DLD1 (cell line): Measurements from ENCODE around the gene TJAP1.
"Not testable (repeated sequence)": the region's sequence is repeated elsewhere in the genome, so short reads cannot be mapped to it uniquely, and the experiment has no call there.

Source experiments
- in situ Hi-C: cut with HindIII; loops from 2 replicates; pipeline ENCODE4 v1.10.0; 2017; ENCODE audit warnings: low sequenced_read_pairs

TJAP1 gene

DNA sequence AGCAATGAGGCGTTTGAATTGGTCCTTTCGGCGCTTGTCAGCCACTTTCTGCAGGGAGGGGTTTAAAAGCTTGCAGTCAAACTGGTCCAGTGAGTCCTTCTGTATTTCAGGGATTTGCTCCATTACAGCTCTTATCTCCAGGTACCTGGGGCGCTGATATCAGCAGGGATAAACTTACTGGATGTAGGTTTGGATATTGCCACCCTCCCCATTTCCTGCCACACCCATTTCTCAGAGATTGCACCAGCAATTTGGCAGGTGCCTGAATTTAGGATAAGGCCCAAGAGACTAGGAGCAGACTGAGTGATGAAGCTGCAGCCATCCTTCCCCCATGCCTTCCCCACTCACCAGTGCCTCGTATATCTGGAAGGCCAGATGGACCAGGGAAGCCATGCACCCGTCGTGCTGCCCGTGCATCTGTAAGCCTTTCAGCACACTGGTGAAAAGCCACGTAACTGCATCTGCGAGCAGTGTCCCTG, 47.2 kb downstream of the TJAP1 start:
- in situ Hi-C loops = loop anchor here (5.0 kb wide), 1 partner anchor 62 kb away; no protein-coding TSS in a partner anchor

DNA sequence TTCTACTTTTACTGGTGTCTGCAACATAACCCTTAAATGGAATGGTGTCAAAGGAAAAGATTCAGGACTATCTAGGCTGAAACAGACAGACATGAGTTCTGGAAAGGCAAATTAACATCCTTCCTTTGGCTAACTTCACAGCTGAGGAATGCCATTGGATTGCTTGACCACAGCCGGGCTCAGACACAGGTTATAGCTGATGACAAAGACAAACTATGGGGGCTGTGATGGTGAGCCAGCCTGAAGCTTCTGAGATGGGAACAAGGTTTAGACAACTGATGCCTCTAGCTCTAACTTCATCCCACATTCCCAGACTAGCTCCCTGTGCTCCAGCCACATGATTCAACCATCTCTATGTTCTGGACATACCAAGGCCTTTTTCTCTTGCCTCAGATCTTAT, 54.8 kb downstream of the TJAP1 start:
- in situ Hi-C loops = no loop called here

DNA sequence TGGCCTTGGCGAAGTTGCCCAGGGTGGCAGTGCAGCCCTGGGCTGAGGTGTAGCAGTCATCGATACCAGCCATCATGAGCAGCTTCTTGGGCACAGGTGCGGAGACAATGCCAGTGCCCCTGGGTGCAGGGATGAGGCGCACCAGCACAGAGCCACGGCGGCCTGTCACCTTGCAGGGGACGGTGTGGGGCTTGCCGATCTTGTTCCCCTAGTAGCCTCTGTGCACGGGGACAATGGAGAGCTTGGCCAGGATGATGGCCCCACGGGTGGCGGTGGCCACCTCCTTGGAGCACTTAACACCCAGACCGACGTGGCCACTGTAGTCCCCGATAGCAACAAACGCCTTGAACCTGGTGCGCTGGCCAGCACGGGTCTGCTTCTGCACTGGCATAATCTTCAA, 61.6 kb downstream of the TJAP1 start:
- in situ Hi-C loops = not testable (repeated sequence)

DNA sequence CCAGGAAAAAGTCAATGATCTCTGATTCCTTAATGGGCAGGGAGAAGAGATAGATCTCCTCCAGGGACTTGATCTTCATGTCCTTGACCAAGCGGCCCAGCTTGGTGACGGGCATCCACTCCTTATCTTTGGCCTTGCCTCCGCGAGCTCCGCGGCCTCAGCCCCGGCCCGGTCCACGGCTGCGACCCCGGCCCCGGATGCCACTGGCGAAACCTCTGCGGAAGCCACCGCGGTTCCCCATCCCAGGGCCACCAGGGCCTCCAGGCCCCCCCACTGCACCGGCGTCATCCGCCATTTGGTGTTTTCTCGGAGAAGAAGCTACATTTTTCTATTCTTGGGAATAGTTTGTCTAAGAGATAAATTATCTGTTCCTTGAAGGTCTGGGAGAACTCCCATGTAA, 62.0 kb downstream of the TJAP1 start:
- in situ Hi-C loops = not testable (repeated sequence)

DNA sequence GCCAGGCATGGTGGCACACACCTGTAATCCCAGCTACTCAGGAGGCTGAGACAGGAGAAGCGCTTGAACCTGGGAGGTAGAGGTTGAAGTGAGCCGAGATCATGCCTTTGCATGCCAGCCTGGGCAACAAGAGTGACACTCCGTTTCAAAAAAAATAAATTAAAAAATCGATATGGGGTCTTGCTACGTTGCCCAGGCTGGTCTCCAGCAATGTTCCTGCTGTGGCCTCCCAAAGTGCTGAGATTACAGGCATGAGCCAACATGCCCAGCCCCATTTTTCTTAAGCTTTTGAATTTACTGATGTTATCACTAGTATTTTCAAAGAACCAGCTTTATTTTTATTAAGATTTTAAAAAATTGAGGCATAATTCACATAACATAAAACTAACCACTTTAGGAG, 63.1 kb downstream of the TJAP1 start:
- in situ Hi-C loops = no loop called here

DNA sequence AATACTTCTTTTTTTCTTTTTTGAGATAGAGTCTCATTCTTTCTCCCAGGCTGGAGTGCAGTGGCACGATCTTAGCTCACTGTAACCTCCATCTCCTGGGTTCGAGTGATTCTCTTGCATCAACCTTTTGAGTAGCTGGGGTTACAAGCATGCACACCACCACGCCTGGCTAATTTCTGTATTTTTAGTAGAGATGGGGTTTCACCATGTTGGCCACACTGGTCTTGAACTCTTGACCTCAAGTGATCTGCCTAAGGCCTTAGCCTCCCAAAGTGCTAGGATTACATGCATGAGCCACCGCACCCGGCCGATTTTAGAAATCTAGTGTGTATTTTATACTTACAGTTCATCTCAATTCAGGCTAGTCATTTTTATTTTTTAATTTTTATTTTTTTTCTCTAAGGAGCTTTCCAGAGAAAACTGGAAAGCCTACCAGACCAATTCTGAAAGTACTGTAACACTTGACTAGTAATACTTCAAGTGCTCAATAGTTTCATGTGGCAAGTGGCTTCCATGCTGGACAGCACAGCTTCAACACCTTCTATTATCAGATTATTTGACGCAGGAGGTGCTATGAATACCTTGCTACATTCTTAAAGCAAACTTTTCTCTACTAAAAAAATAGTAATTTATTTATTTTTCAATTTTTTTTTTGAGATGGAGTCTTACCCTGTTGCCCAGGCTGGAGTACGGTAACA, 64.6 kb downstream of the TJAP1 start:
- in situ Hi-C loops = no loop called here

DNA sequence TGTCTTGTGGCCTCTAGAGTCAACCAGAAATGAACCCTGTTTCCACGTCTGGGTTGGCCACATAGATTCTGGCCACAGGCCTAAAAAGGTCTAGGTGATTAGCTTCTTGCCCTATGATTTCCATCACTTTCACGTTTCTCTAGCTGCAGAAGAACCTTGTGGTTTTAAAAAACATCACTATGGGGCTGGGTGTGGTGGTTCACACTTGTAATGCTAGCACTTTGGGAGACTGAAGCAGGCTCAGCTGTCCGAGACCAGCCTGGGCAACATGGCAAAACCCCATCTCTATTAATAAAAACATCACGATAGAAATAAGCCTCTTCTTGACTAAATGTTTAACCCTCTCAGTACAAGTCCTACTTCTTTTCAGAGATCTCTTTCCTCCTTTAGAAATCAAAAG, 67.1 kb downstream of the TJAP1 start:
- in situ Hi-C loops = no loop called here

DNA sequence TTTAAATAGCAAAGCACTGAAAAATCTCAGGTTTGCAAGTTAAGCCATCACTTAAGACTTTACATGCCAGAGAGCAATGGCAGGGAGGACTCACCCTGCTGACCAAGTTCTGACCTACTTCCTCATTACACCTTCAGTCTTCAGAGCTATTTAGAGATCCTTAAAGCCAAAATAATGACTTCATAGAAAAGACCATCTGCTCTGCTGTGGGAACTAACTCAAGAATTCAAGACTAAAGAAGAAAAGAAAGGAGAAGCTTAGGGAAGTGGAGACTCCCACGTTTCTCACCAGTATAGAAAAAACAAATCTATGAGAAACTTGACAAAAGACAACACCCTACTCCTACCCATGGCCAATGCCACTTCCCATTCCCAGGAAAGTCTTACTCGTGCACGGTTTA, 69.9 kb downstream of the TJAP1 start:
- in situ Hi-C loops = no loop called here
